Left renal pelvis (tissue), 4 donors: ENCODE measurements around the gene FCRLB. TPM values are rescaled to one million over a fixed set of nuclear protein-coding genes. Genes with fewer than 3 reads are reported as not detected.
"Not testable (repeated sequence)": the region's sequence is repeated elsewhere in the genome, so short reads cannot be mapped to it uniquely, and the experiment has no call there.

ENCODE experiments used
- DNase-seq, 4 donors: peaks; one replicate each; pipeline ENCODE4 v3.0.0-alpha.2; 2013; ENCODE audit warnings: low read depth in 4 of 4, low spot score in 3 of 4
- polyA plus RNA-seq, 4 donors: library from polyadenylated mRNA; unstranded; fragments of 120-200 nt; gene quantifications; one replicate each; pipeline ENCODE4 v1.2.1, GENCODE V29; 2013; ENCODE audit not compliant: insufficient read length in 4 of 4

Gene FCRLB
- 1 to 10 TPM; 2.8 to 6.0 (median 4.4) TPM for polyA plus RNA-seq

- no peak for DNase-seq
Observed at GRCh38 chr1:161720956-161721737, at the start of gene FCRLB. Gene FCRLB, plus strand, starts transcription at chr1:161721544. Its CDS starts 1,129 bp downstream, at chr1:161722673.

GRCh38 chr1:161673437-161673836 is 47.9 kb upstream of the FCRLB start:
- DNase-seq = not testable (repeated sequence)

GRCh38 chr1:161674447-161674846 is 46.9 kb upstream of the FCRLB start:
- not testable (repeated sequence) for DNase-seq

- not testable (repeated sequence) for DNase-seq
Observed at GRCh38 chr1:161674908-161675307, 46.4 kb upstream of the FCRLB start.

GRCh38 chr1:161676441-161676840 is 44.9 kb upstream of the FCRLB start:
- no peak for DNase-seq

GRCh38 chr1:161676958-161677689 is 44.2 kb upstream of the FCRLB start:
- no peak for DNase-seq

- DNase-seq = no peak
Observed at GRCh38 chr1:161678500-161678899, 42.8 kb upstream of the FCRLB start.

GRCh38 chr1:161681879-161682278 is 39.5 kb upstream of the FCRLB start:
- no peak for DNase-seq

- DNase-seq = no peak
Observed at GRCh38 chr1:161688946-161689345, 32.4 kb upstream of the FCRLB start.

GRCh38 chr1:161691846-161692245 is 29.5 kb upstream of the FCRLB start:
- DNase-seq = no peak

GRCh38 chr1:161693020-161693712 is 28.2 kb upstream of the FCRLB start:
- not testable (repeated sequence) for DNase-seq

GRCh38 chr1:161698302-161698701 is 23.0 kb upstream of the FCRLB start:
- not testable (repeated sequence) for DNase-seq

GRCh38 chr1:161702250-161702649 is 19.1 kb upstream of the FCRLB start:
- peak; percentile 2 to 31 (median 10) for DNase-seq

GRCh38 chr1:161705537-161705936 is 15.8 kb upstream of the FCRLB start:
- DNase-seq = no peak

- DNase-seq = no peak
Observed at GRCh38 chr1:161706113-161706481, 15.2 kb upstream of the FCRLB start.

- no peak for DNase-seq
Observed at GRCh38 chr1:161706482-161707347, 14.6 kb upstream of the FCRLB start, which contains the start of gene FCRLA. Gene FCRLA, plus strand, starts transcription at chr1:161707229. Its CDS starts 36 bp downstream, at chr1:161707265.

- DNase-seq = no peak
Observed at GRCh38 chr1:161707503-161707902, 13.8 kb upstream of the FCRLB start.

- no peak for DNase-seq
Observed at GRCh38 chr1:161709373-161709772, 12.0 kb upstream of the FCRLB start.

GRCh38 chr1:161710560-161710959 is 10.8 kb upstream of the FCRLB start:
- DNase-seq = no peak
